Trophoblast cell (in vitro differentiated cells and primary cell): Measurements from ENCODE around the gene NALCN.

ENCODE experiments used
- DNase-seq, 2 donors: peaks; one replicate each; pipeline ENCODE4 v3.0.0-alpha.2; 2016
- H2AFZ ChIP-seq: 2 replicates; pipeline ENCODE4 v1.6.1; 2013; ENCODE audit warnings: low read length, moderate library complexity, mild to moderate bottlenecking; ENCODE audit not compliant: insufficient read depth, poor library complexity
- H2AK5ac ChIP-seq: 2 replicates; pipeline ENCODE4 v1.6.1; 2013; ENCODE audit warnings: mild to moderate bottlenecking, low read length
- H2BK120ac ChIP-seq: 2 replicates; pipeline ENCODE4 v1.6.1; 2013; ENCODE audit warnings: low read length, mild to moderate bottlenecking, moderate library complexity; ENCODE audit not compliant: insufficient read depth, poor library complexity
- H2BK12ac ChIP-seq: 2 replicates; pipeline ENCODE4 v1.6.1; 2013; ENCODE audit warnings: mild to moderate bottlenecking, low read length, moderate library complexity
- H2BK5ac ChIP-seq: 2 replicates; pipeline ENCODE4 v1.6.1; 2013; ENCODE audit warnings: low read length, low read depth, moderate library complexity, mild to moderate bottlenecking; ENCODE audit not compliant: poor library complexity
- H3K14ac ChIP-seq: 2 replicates; pipeline ENCODE4 v1.6.1; 2013; ENCODE audit warnings: mild to moderate bottlenecking, low read length
- H3K18ac ChIP-seq: 2 replicates; pipeline ENCODE4 v1.6.1; 2013; ENCODE audit warnings: mild to moderate bottlenecking, low read length
- H3K23ac ChIP-seq: 2 replicates; pipeline ENCODE4 v1.6.1; 2013; ENCODE audit warnings: low read length
- H3K27ac ChIP-seq: 2 replicates; pipeline ENCODE4 v1.5.1; 2013; ENCODE audit warnings: low read depth, mild to moderate bottlenecking, inconsistent platforms, low read length, moderate library complexity
- H3K27me3 ChIP-seq: 2 replicates; pipeline ENCODE4 v1.6.1; 2013; ENCODE audit warnings: inconsistent platforms, mild to moderate bottlenecking, low read length, moderate library complexity; ENCODE audit not compliant: insufficient read depth
- H3K36me3 ChIP-seq, 2 experiments: 1 replicate in 1 of 2; 2 replicates in 1 of 2; pipeline ENCODE4 v1.6.1; 2013; ENCODE audit warnings: low read length in 2 of 2, mild to moderate bottlenecking in 2 of 2, moderate library complexity in 1 of 2; ENCODE audit not compliant: insufficient read depth in 2 of 2, control insufficient read depth in 1 of 2
- H3K4ac ChIP-seq: 2 replicates; pipeline ENCODE4 v1.6.1; 2013; ENCODE audit warnings: low read depth, mild to moderate bottlenecking, low read length, moderate library complexity
- H3K4me1 ChIP-seq, 2 experiments: 1 replicate in 1 of 2; 2 replicates in 1 of 2; pipeline ENCODE4 v1.6.1; 2013; ENCODE audit warnings: low read length in 2 of 2, mild to moderate bottlenecking in 2 of 2, moderate library complexity in 1 of 2; ENCODE audit not compliant: insufficient read depth in 2 of 2, control insufficient read depth in 1 of 2
- H3K4me2 ChIP-seq: 2 replicates; pipeline ENCODE4 v1.6.1; 2013; ENCODE audit warnings: inconsistent platforms, mild to moderate bottlenecking, low read length, moderate library complexity
- H3K4me3 ChIP-seq: 2 replicates; pipeline ENCODE4 v1.5.1; 2013; ENCODE audit warnings: mild to moderate bottlenecking, low read depth, low read length, inconsistent platforms
- H3K79me1 ChIP-seq: one replicate; pipeline ENCODE4 v1.6.1; 2013; ENCODE audit warnings: low read length
- H3K79me2 ChIP-seq: 2 replicates; pipeline ENCODE4 v1.6.1; 2013; ENCODE audit warnings: low read length, mild to moderate bottlenecking; ENCODE audit not compliant: control insufficient read depth, insufficient read depth, poor library complexity
- H3K9ac ChIP-seq: 2 replicates; pipeline ENCODE4 v1.6.1; 2013; ENCODE audit warnings: mild to moderate bottlenecking, low read length
- H3K9me3 ChIP-seq: 2 replicates; pipeline ENCODE4 v1.6.1; 2013; ENCODE audit warnings: low read depth, mild to moderate bottlenecking, control low read depth, inconsistent platforms, low read length; ENCODE audit not compliant: insufficient read depth
- H4K12ac ChIP-seq: 2 replicates; pipeline ENCODE4 v1.6.1; 2013; ENCODE audit warnings: low read depth, mild to moderate bottlenecking, low read length, moderate library complexity
- H4K8ac ChIP-seq: 2 replicates; pipeline ENCODE4 v1.6.1; 2013; ENCODE audit warnings: low read depth, mild to moderate bottlenecking, low read length, moderate library complexity
- H4K91ac ChIP-seq: one replicate; pipeline ENCODE4 v1.6.1; 2013; ENCODE audit warnings: low read depth, mild to moderate bottlenecking, low read length, moderate library complexity
- WGBS: extraction: QIAGEN DNeasy Blood & Tissue Kit; methylation state at CpG from one replicate; pipeline ENCODE4 v1.1.7; 2013; ENCODE audit warnings: missing lambda C conversion rate; ENCODE audit not compliant: insufficient read length, insufficient coverage; ENCODE audit errors: extremely low coverage; 5-methylcytosine and 5-hydroxymethylcytosine counted together

The NALCN gene

GRCh38 chr13:101090287-101090686 is 326.0 kb downstream of the NALCN start:
- Histone ChIP-seq H3K9ac (no peak overlapping the region), H3K27me3 (no peaks in the 10 kb centered on the region), H3K4ac (no peak overlapping the region), H4K8ac (no peak overlapping the region), H2AFZ (no peak overlapping the region), H3K14ac (no peak overlapping the region), H3K18ac (no peak overlapping the region), H3K79me1 (no peaks in the 10 kb centered on the region), H4K91ac (no peak overlapping the region), H3K4me3 (no peak overlapping the region), H3K9me3 (no peaks in the 10 kb centered on the region), H2BK120ac (no peak overlapping the region), H2BK12ac (no peak overlapping the region), H2BK5ac (no peak overlapping the region), H4K12ac (no peak overlapping the region), H3K23ac (no peak overlapping the region), H3K79me2 (no peaks in the 10 kb centered on the region), H2AK5ac (no peak overlapping the region), H3K4me1 (no peaks in the 10 kb centered on the region), H3K36me3 (no peaks in the 10 kb centered on the region), H3K27ac (no peak overlapping the region), H3K4me2 (no peak overlapping the region)
- no peak for DNase-seq
- WGBS = no CpG with 5 or more reads among the region's 4 CpGs

GRCh38 chr13:101085551-101085950 is 330.8 kb downstream of the NALCN start:
- Histone ChIP-seq H3K4ac (no peak overlapping the region), H2BK12ac (no peak overlapping the region), H2AK5ac (no peak overlapping the region), H4K12ac (no peak overlapping the region), H4K91ac (no peak overlapping the region), H3K79me1 (no peaks in the 10 kb centered on the region), H3K36me3 (no peaks in the 10 kb centered on the region), H2AFZ (no peak overlapping the region), H3K27me3 (no peaks in the 10 kb centered on the region), H3K4me2 (no peak overlapping the region), H3K79me2 (no peaks in the 10 kb centered on the region), H2BK5ac (no peak overlapping the region), H3K4me3 (no peak overlapping the region), H3K18ac (no peak overlapping the region), H3K14ac (no peak overlapping the region), H4K8ac (no peak overlapping the region), H3K27ac (no peak overlapping the region), H3K9me3 (no peaks in the 10 kb centered on the region), H2BK120ac (no peak overlapping the region), H3K4me1 (peaks cover 0 to 2% of the 10 kb centered on the region in 2 experiments), H3K9ac (no peak overlapping the region), H3K23ac (no peak overlapping the region)
- no peak for DNase-seq
- WGBS = no CpG with 5 or more reads among the region's 2 CpGs

- peaks cover 0 to 2% of the 10 kb centered on the region in 2 experiments for H3K4me1 ChIP-seq
- H2AK5ac ChIP-seq = no peak overlapping the region
- H3K4me3 ChIP-seq = no peak overlapping the region
- H3K27ac ChIP-seq = peak overlapping the region; percentile 39
- H3K23ac ChIP-seq = no peak overlapping the region
- H4K91ac ChIP-seq = no peak overlapping the region
- no peak overlapping the region for H4K12ac ChIP-seq
- no peaks in the 10 kb centered on the region for H3K79me2 ChIP-seq
- no peak overlapping the region for H3K14ac ChIP-seq
- no peak overlapping the region for H3K4ac ChIP-seq
- no peak overlapping the region for H2BK120ac ChIP-seq
- H3K4me2 ChIP-seq = no peak overlapping the region
- no peaks in the 10 kb centered on the region for H3K36me3 ChIP-seq
- no peaks in the 10 kb centered on the region for H3K27me3 ChIP-seq
- no peak overlapping the region for H3K9ac ChIP-seq
- DNase-seq = no peak
- no CpG with 5 or more reads among the region's 5 CpGs for WGBS
- peaks cover 4% of the 10 kb centered on the region for H3K9me3 ChIP-seq
- no peaks in the 10 kb centered on the region for H3K79me1 ChIP-seq
- H2AFZ ChIP-seq = no peak overlapping the region
- no peak overlapping the region for H2BK12ac ChIP-seq
- H3K18ac ChIP-seq = no peak overlapping the region
- H4K8ac ChIP-seq = no peak overlapping the region
- no peak overlapping the region for H2BK5ac ChIP-seq
Measured at GRCh38 chr13:101082441-101082840, 333.9 kb downstream of the NALCN start.

- Histone ChIP-seq H3K9ac (no peak overlapping the region), H2BK120ac (no peak overlapping the region), H4K91ac (no peak overlapping the region), H3K4me1 (peaks cover 0 to 2% of the 10 kb centered on the region in 2 experiments), H2AFZ (no peak overlapping the region), H3K9me3 (peaks cover 4% of the 10 kb centered on the region), H3K27ac (no peak overlapping the region), H4K12ac (no peak overlapping the region), H3K36me3 (no peaks in the 10 kb centered on the region), H3K23ac (no peak overlapping the region), H2BK12ac (no peak overlapping the region), H3K14ac (no peak overlapping the region), H2BK5ac (no peak overlapping the region), H3K79me2 (no peaks in the 10 kb centered on the region), H4K8ac (no peak overlapping the region), H2AK5ac (no peak overlapping the region), H3K4me2 (no peak overlapping the region), H3K4me3 (no peak overlapping the region), H3K4ac (no peak overlapping the region), H3K79me1 (no peaks in the 10 kb centered on the region), H3K27me3 (no peaks in the 10 kb centered on the region), H3K18ac (no peak overlapping the region)
- DNase-seq = no peak
Measured at GRCh38 chr13:101080616-101081015, 335.7 kb downstream of the NALCN start.
